Measurements from ENCODE around the gene ACOXL.
"Not testable (repeated sequence)": the region's sequence is repeated elsewhere in the genome, so short reads cannot be mapped to it uniquely, and the experiment has no call there.

Gene ACOXL

DNA sequence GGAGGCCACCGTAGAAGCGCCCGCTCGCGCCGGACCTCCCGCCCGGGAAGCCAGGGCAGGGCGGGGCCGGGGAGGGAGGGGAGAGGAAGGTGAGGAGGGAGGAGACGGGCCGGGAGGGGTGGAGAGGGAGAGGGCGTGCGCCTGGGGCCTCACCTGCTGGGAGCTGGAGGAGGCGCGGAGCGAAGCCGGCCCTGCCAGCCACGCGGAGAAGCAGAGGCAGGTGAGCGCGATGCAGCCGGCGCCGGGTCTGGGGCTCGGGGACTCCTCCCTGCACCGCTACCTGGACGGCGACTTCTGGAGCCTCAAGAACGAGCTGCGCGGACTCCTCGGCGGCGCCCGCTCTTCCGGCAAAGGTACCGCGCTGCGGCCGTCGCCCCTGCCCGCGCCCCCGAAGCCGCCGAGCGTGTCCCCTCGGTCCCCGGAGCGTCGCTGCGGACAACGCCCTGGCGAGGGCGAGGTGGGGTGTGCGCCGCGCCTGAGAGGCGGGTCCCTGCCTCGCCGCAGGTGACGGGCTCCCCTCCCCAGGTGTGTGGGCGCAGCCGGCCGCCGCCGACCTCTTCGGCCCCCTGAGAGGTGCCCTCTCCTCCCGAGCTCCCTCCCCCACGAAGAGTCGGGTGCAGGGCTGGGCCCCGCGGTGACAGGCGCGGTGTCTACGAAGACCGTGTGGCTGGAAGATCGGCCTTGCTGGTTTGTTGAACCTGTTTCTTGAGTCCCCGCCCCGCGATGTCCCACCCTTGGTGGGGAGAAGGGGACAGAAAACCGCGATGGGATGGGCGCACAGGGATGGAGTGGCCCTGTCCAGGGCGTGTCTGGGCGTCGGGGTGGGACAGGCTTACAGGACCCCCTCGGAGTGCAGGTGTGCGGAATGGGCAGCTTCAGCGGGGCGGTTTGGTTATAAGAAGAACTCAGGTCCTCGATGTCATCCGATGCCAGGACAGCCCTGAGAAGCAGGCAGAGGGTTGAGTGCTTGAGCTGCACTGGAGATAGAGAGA, at the start of gene ACOXL:
Gene ACOXL, plus strand, starts transcription at position 152 of the 992 bp plus-strand sequence. CDS start 35,817 bp downstream, outside the sequence.
- Mint-ChIP-seq H3K27ac (no peak within 1 kb of the TSS), H3K27me3 (peaks cover 73% of the 10 kb centered on the region), H3K9me3 (no peaks in the 10 kb centered on the region), H3K36me3 (ENCODE audit: low read depth) (no peaks in the 10 kb centered on the region), H3K4me3 (peak within 1 kb of the TSS; percentile 14), H3K4me1 (ENCODE audit: low read depth) (peaks cover 16% of the 10 kb centered on the region)

DNA sequence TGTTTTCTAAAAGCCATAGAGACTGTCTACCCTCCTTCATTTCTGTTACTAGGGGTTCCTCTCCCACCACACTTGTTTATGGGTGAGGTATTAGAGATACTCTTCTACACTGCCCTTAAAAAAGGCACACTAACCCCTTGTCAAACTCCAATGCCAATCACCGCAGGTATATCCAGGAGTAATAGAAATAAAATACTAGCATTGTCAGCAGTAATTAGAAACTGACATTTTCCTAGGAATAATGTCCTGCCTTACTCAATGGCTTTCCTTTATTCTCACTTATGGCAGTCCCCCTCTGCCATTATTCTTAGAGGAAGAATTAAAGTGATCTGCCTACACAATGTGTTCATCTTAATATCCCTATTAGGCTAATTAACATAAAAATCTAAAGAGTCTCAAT, 49.5 kb upstream of the ACOXL start:
- peaks cover 3% of the 10 kb centered on the region for H3K9me3 Mint-ChIP-seq
- no peaks in the 10 kb centered on the region for H3K36me3 Mint-ChIP-seq (ENCODE audit: low read depth)
- no peak overlapping the region for H3K4me3 Mint-ChIP-seq
- no peak overlapping the region for H3K27ac Mint-ChIP-seq
- peaks cover 14% of the 10 kb centered on the region for H3K4me1 Mint-ChIP-seq (ENCODE audit: low read depth)
- H3K27me3 Mint-ChIP-seq: peaks cover 8% of the 10 kb centered on the region

- H3K27ac Mint-ChIP-seq; H3K4me3 Mint-ChIP-seq; H3K4me1 Mint-ChIP-seq (ENCODE audit: low read depth); H3K27me3 Mint-ChIP-seq; H3K9me3 Mint-ChIP-seq; H3K36me3 Mint-ChIP-seq (ENCODE audit: low read depth): not testable (repeated sequence)
These were observed 44.4 kb upstream of the ACOXL start for GRCh38 chr2:110687775-110688484.

- H3K4me1 Mint-ChIP-seq (ENCODE audit: low read depth): no peaks in the 10 kb centered on the region
- H3K27me3 Mint-ChIP-seq: peaks cover 5% of the 10 kb centered on the region
- H3K9me3 Mint-ChIP-seq: peaks cover 5% of the 10 kb centered on the region
- no peaks in the 10 kb centered on the region for H3K36me3 Mint-ChIP-seq (ENCODE audit: low read depth)
- no peak overlapping the region for H3K27ac Mint-ChIP-seq
- no peak overlapping the region for H3K4me3 Mint-ChIP-seq
These were observed 43.7 kb upstream of the ACOXL start for GRCh38 chr2:110688594-110689091.

GRCh38 chr2:110690083-110690965, 42.0 kb upstream of the ACOXL start:
- Mint-ChIP-seq H3K36me3 (ENCODE audit: low read depth) (no peaks in the 10 kb centered on the region), H3K4me3 (no peak overlapping the region), H3K27me3 (peaks cover 5% of the 10 kb centered on the region), H3K27ac (no peak overlapping the region), H3K4me1 (ENCODE audit: low read depth) (peaks cover 6% of the 10 kb centered on the region), H3K9me3 (peaks cover 5% of the 10 kb centered on the region)

DNA sequence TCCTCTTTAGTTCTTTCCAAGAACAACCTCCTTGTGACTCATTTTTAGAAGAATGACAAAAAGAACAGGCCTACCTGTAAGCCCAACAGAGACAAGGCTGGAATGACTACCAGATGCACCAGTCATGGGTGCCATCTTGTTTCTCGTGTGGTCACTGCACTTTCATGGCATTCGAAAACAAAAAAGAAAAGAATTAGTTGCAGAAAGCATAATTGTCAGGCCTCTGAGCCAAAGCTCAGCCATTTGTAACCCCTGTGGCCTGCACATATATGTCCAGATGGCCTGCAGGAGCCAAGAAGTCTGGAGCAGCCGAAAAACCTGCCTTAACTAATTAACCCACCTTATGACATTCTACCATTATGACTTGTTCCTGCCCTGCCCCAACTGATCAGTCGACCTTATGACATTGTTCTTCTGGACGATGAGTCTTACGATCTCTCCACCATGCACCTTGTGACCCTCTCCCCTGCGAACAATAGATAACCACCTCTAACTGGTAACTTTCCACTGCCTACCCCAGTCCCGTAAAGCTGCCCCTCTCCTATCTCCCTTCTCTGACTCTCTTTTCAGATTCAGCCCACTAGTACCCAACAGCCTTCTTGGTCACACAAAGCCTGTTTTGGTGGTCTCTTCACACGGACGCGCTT, 40.6 kb upstream of the ACOXL start:
- Mint-ChIP-seq H3K9me3 (peaks cover 5% of the 10 kb centered on the region), H3K4me1 (ENCODE audit: low read depth) (peaks cover 9% of the 10 kb centered on the region), H3K27me3 (peaks cover 5% of the 10 kb centered on the region), H3K36me3 (ENCODE audit: low read depth) (no peaks in the 10 kb centered on the region), H3K4me3 (no peak overlapping the region), H3K27ac (no peak overlapping the region)

DNA sequence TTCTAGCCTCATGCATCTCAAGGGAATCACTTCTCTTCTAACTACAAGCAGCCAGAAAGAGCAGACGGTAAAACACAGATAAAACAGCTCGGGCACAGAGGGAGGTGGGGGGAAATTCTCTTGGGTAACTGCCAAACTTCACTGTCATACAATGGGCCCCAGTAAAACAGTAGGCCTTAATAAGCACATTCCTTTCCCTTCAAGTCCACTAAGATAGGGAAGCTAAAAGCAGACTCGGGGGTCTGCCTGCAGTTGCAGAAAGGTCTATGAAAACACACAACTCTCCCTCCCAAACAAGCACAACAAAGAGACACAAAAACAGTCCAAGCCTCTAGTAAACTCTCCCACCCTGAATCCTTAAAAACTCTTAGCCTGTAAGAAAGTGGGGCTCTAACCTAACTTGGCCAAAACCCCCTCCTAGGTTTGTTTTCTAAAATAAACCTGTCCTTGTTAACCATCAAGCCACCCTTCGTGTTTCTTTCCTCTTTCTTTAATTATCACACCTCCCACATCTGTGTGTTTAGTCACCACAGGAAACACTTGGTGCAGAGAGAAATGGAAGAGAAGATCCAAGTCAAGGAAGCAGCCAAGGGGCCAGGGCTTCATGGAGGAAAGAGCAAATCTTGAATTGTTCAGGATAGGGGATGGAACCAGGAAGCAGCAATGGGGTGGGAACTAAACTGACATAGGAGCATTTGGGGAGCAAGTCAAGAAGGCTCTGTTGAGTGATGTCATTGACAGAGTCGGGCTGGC, 37.1 kb upstream of the ACOXL start:
- not testable (repeated sequence) for H3K27me3 Mint-ChIP-seq; H3K4me1 Mint-ChIP-seq (ENCODE audit: low read depth); H3K27ac Mint-ChIP-seq; H3K9me3 Mint-ChIP-seq; H3K36me3 Mint-ChIP-seq (ENCODE audit: low read depth); H3K4me3 Mint-ChIP-seq

GRCh38 chr2:110698253-110698652, 34.1 kb upstream of the ACOXL start:
- H3K36me3 Mint-ChIP-seq (ENCODE audit: low read depth); H3K27ac Mint-ChIP-seq; H3K9me3 Mint-ChIP-seq; H3K4me3 Mint-ChIP-seq; H3K4me1 Mint-ChIP-seq (ENCODE audit: low read depth); H3K27me3 Mint-ChIP-seq: not testable (repeated sequence)

DNA sequence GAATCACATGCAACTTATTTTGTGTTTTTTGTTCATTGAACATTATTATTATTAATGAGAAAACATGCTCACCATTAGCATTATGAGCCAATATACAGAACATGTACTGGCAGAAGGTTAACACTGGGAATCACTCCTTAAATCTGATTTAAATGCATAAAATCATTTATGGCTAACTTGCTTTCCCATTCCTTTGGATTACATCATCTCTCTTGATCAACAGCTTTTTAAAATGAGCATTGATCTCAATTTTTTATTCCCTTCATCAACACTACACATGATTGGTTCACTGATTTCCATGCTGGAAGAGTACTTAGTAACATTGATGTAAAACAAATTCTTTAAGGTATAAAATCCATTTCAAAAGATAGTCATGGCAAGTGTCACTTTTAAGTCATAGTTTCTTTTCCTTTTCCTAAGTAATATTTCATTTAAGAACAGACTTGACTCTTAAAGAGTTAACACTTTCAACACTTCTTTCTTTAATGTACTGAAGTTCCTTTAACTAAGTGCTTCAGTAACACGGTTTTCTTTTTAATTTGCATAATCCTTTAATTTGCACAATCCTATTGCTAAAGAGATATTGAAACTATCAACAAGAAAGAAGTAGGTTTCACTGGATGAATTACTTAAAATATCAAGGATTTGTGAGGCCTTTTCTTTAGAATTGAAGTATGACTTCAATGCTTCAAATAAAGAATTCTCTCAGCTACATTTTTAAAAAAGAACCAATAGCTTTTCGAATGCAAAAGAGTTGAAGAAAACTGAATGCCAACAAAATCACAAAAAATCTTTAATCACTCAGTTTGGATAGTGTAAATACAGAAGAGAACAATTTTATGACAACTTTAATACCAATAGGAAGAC, 29.6 kb upstream of the ACOXL start:
- Mint-ChIP-seq H3K4me3 (no peak overlapping the region), H3K36me3 (ENCODE audit: low read depth) (no peaks in the 10 kb centered on the region), H3K27ac (no peak overlapping the region), H3K4me1 (ENCODE audit: low read depth) (no peaks in the 10 kb centered on the region), H3K27me3 (peaks cover 16% of the 10 kb centered on the region), H3K9me3 (no peaks in the 10 kb centered on the region)

DNA sequence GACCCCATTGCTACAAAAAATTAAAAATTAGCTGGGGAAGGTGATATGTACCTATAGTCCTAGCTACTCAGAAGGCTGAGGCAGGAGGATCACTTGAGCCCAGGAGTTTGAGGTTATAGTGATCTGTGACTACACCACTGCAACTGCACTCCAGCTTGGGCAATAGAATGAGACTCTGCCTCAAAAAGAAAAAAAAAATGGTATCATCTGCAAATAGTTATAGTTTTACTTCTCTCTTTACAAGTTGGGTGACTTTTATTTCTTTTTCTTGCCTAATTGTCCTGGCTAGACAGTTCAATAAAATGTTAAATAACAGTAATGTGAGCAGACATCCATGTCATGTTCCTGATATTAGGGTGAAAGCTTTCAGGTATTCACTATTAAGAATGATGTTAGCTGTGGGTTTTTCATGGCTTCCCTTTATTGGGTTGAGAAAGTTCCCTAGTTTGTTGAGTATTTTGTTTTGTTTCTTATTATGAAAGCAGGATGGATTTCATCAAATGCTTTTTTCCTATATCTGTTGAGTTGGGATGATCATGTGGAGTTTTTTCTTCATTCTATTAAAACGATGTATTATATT, 24.9 kb upstream of the ACOXL start:
- H3K27ac Mint-ChIP-seq: no peak overlapping the region
- peaks cover 54% of the 10 kb centered on the region for H3K27me3 Mint-ChIP-seq
- no peaks in the 10 kb centered on the region for H3K36me3 Mint-ChIP-seq (ENCODE audit: low read depth)
- no peak overlapping the region for H3K4me3 Mint-ChIP-seq
- H3K9me3 Mint-ChIP-seq: no peaks in the 10 kb centered on the region
- no peaks in the 10 kb centered on the region for H3K4me1 Mint-ChIP-seq (ENCODE audit: low read depth)

DNA sequence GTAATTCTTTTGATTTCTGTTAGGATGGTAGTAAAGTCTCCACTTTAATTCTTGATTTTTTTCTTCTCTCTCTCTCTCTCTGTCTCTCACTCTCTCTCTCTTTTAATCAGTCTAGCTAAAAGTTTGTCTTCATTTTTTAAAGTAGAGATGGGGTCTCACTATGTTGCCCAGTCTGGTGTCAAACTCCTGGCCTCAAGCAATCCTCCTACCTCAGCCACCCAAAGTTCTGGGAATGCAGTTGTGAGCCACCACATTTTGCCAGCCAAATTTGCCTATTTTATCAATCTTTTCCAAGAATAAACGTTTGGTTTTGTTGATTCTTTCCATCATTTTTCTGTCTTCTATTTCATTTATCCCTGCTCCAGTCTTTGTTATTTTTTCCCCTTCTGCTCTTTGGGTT, 23.9 kb upstream of the ACOXL start:
- Mint-ChIP-seq H3K27ac (no peak overlapping the region), H3K27me3 (peaks cover 58% of the 10 kb centered on the region), H3K4me1 (ENCODE audit: low read depth) (no peaks in the 10 kb centered on the region), H3K9me3 (no peaks in the 10 kb centered on the region), H3K4me3 (no peak overlapping the region), H3K36me3 (ENCODE audit: low read depth) (no peaks in the 10 kb centered on the region)

- H3K27me3 Mint-ChIP-seq: peaks cover 67% of the 10 kb centered on the region
- no peaks in the 10 kb centered on the region for H3K9me3 Mint-ChIP-seq
- H3K4me1 Mint-ChIP-seq (ENCODE audit: low read depth): no peaks in the 10 kb centered on the region
- no peak overlapping the region for H3K4me3 Mint-ChIP-seq
- H3K27ac Mint-ChIP-seq: no peak overlapping the region
- H3K36me3 Mint-ChIP-seq (ENCODE audit: low read depth): no peaks in the 10 kb centered on the region
These were observed 19.6 kb upstream of the ACOXL start for GRCh38 chr2:110712737-110713136.

Data from stimulated activated naive CD8-positive, alpha-beta T cell treated with anti-CD3 and anti-CD28 coated beads, Interleukin-15, Interleukin-2, amounts not matched to agents 100 ng/mL and 50 ng/mL, for 24 hours (primary cell).